Right ventricle myocardium inferior (tissue), 1 donor: Measurements from ENCODE around the gene TEAD4. TPM values are rescaled to one million over a fixed set of nuclear protein-coding genes. Genes with fewer than 3 reads are reported as not detected.

Source experiments
- ATAC-seq: fragments of 200-7000 bp; cut with Tn5 transposase; one replicate; pipeline ENCODE4 v1.9.1; 2020; ENCODE audit warnings: mild to moderate bottlenecking, moderate library complexity
- DNase-seq: peaks from one replicate; pipeline ENCODE4 v3.0.0; 2021; ENCODE audit errors: missing footprints
- intact Hi-C: fragments of 100-400 bp; cut with DNase I; formaldehyde crosslinking; loops from one replicate; pipeline ENCODE4 v1.11.0; 2022
- total RNA-seq: library from RNA; stranded (reverse); fragmentation: NEBNext Ultra II Directional; extraction: Animal tissue kit (Norgen Biotek cat#: 25700); gene quantifications from one replicate; pipeline ENCODE4 v1.2.1, GENCODE V29; 2021
- donor health status: DM: no; HTN: yes; CAD: no; lungs with severe emphysema.

Gene TEAD4
- total RNA-seq, 1 donor from 2014 or later = 13.4 TPM

DNA sequence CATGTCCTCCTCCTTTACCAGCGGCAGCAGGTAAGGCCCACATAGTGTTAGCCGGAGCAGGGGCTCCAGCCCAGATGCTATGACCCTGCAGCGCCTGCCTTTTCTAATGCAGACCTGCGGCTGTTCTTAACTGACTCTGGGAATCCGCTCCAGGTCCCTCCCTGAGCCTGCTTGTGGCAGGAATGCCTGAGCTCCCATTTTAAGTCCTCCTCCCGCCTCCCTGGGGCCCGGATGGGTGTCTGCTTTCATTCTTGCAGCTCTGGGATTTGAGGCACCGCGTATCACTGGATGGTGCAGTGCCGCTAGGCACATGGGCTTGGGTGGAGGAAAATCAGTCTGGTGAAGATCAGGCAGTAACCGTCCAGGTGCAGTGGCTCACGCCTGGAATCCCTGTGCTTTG lies 125.5 kb downstream of the TEAD4 start:
- peak; percentile 59 for DNase-seq
- intact Hi-C loops = no loop called here
- ATAC-seq = peak; percentile 29

DNA sequence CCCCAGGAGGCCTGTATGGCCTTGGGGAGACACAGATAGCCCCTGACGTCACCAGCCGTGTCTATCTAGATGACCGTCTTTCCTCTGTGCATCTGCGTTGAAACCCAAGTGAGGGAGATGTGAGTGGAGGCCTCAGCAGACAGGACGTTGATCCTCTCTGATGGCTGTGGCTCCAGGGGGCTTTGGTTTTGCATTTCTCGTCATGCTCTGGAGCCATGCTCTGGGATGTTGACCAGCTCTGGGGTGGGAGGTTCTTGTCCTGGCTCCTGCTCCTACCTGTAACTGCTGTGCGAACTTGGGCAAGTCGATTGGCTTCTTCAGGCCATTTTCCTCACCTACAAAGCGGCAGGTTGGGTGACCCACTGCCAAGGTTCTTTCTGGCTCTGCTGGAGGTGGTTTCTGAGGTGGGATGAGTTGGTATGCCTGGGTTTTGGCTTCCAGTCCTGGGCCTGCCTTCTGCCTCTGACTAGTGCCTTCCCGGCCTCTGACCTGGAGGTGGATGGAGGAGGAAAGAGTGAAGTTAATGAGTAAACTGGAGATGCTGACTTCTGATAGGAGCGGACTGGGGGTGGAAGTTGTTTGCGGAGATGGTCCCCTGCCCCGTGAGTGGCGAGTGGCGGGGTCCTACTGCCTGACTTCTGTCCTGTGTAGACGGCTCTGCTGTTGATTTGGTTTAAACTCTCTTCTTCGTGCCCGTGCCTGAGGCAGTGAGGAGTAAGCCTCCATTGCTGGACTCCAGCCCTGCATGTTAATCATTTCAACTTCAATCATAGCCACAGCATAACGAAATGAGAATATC lies 126.3 kb downstream of the TEAD4 start:
- DNase-seq (peak; percentile 23), ATAC-seq (no peak)
- intact Hi-C loops = no loop called here

DNA sequence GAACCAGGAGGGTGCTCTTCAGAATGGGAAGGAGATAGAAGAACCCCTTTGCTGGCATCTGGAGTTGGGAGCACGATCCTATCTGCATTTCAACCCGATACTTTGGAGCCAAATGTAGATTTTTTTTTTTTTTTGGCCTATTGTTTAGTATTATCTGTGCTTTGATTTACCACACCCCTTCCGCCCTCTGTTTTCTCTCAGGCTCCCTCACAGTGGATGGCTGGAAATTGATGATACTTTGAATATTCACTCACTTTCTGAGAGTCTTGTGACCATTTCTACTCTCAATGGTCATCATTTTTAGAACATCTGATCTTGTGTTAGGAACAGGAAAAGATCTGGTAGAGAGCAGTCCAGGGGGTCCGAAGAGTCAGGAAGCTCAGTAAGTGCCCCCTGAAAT lies 127.0 kb downstream of the TEAD4 start:
- intact Hi-C loops = no loop called here
- ATAC-seq = no peak
- no peak for DNase-seq

DNA sequence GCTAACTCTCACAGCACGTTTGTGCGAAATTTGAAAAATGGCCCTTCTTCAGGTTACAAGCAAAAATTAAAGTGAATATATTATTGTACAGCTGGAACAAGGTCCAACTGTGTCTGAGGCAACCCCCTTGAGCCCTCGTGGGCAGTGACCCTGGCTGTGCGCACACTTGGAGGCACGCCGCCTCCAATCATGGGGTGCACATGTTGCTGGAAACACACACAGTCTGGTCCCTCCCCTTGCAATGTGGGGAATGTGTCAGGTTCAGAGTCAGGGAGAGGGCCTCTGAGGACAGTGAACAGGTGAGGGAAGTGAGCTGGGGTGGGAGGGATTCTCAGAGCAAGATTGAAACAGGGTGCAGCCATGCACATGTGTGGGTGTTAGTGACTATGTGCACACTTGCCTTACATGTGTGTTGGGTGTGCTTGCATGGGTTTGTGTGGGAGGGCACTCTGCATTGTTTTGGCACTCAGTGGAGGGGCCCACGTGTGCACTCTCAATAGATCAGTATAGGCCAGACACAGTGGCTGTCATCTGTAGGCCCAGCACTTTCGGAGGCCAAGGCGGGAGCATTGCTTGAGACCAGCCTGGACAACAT lies 127.6 kb downstream of the TEAD4 start:
- intact Hi-C loops = no loop called here
- ATAC-seq (no peak), DNase-seq (peak; percentile 40)

DNA sequence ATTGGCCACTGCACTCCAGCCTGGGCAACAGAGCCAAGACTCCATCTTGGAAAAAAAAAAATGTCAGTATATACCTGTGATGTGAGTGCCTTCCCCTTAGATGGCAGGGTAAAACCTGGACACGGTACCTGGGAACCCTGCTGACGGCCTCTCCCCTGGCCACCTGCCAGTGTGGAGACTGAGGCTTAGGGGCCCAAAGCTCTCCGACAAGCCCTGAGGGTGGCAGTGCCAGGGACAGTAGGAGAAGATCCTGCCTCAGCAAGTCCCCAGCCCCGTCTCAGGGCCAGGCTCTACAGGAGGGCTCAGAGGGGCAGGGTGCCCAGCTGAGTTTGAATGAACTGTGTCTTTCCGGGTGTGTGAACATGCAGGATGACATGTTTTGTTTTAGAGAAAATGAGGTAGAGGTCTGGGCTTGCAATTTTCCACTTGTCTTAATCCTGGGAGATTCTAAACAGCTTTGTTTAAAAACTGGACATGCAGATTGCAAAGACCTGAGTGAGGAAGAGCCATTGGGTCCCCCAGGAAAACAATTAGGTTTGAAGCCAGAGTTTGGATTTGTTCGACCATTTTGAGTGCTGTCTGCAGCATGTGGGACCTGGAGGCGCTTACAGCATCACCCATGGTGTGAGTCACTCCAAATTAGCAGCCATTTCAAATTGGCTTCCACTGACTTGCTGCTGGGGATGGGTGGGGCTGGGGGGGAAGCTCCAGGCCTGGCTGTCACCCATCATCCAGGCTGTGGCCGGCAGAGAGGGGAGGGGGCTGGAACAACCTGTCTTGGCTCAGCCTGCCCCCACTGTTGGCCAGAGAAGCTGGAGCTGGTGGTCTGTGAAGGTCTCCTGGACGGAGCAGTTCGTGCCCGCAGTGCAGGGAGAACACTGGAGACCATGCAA lies 128.8 kb downstream of the TEAD4 start:
- ATAC-seq (no peak), DNase-seq (no peak)
- intact Hi-C loops = no loop called here

DNA sequence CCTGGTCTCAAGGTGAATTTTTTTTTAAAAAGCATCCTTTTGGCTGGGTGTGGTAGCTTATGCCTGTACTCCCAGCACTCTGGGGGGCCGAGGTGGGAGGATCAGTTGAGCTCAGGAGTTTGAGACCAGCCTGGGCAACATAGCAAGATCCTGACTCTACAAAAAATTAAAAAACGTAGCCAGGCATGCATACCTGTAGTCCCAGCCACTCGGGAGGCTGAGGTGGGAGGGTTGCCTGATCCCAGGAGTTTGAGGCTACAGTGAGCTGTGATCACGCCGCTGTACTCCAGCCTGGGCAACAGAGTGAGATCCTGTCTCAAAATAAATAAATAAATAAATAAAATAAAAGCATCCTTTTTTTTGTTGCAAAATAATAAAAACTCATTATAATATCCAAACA lies 130.4 kb downstream of the TEAD4 start:
- intact Hi-C loops = no loop called here
- no peak for DNase-seq
- ATAC-seq = no peak

Other genes with a start within 250 kb of the TEAD4 start
- 64.1 TPM for gene FKBP4, start 164.4 kb upstream of the TEAD4 start, total RNA-seq
- 11.4 TPM for gene ITFG2, start 146.7 kb upstream of the TEAD4 start, total RNA-seq
- gene NRIP2, start 124.4 kb upstream of the TEAD4 start, total RNA-seq = 3.2 TPM
- not detected for gene TEX52, start 102.4 kb upstream of the TEAD4 start, total RNA-seq
- 1.2 TPM for gene FOXM1, start 82.2 kb upstream of the TEAD4 start, total RNA-seq
- gene RHNO1, start 82.2 kb upstream of the TEAD4 start, total RNA-seq = 4.3 TPM
- gene TULP3, start 68.5 kb upstream of the TEAD4 start, total RNA-seq = 6.8 TPM
- 193 TPM for gene TSPAN9, start 118.0 kb downstream of the TEAD4 start, total RNA-seq